Ammon's horn (tissue), 1 donor: ENCODE results near the gene RANBP10.

Experiments
- DNase-seq: peaks from one replicate; pipeline ENCODE4 v3.0.0-alpha.2; 2016; ENCODE audit warnings: low spot score

The RANBP10 gene

DNA sequence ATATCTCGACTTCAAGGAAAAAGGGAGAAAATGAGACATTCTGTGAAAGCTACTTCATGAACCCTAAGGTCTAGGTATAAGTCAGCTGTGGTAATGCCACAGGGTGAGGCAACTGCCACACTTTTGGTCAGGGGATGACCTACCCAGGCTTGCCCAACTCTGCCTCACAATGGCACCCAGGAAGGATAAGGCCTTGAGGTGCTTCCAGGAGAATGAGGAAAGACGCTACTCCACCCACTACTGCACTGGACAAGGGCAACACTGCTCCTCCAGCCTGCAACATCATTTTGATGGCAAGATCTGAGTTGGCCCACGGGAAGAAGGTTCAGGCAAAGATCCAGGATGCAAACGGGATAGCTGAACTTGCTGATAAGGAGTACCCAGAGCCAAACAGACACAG is 65.2 kb downstream of the RANBP10 start:
- no peak for DNase-seq

DNA sequence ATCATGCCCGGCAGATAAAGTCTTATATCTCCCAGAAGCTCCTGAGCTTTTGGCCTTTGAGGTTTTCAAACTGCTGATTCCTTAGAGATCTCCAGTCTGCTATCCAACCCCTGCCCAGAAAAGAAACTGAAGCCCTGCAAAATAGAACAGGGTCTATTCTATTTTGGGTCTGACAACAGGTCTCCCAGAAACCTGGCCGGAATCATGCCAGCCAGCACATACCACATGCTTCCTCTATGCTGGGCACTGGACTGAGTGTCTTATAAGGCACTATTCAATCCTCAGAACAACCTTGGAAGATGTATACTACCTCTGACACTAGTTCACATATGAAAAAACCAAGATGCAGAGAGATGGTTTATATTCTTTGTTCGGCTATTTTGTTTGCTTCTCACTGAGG is 66.0 kb downstream of the RANBP10 start:
- no peak for DNase-seq

DNA sequence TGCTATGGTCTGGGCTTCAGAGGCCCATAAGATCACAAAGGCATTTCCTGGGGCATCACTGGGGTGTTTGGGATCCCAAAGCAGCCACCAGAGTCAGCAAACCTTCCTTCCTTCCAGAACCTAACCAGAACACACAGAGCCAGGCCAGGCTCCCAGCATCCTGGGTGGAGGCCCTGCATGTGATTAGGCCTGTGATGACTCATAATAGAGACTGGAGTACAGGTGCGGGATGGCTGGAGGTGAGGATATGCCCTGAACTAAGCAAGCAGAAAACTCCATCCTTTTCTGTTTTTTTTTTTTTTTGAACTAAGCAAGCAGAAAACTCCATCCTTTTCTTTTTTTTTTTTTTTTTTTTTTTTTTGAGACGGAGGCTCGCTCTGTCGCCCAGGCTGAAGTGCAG is 69.5 kb downstream of the RANBP10 start:
- no peak for DNase-seq

DNA sequence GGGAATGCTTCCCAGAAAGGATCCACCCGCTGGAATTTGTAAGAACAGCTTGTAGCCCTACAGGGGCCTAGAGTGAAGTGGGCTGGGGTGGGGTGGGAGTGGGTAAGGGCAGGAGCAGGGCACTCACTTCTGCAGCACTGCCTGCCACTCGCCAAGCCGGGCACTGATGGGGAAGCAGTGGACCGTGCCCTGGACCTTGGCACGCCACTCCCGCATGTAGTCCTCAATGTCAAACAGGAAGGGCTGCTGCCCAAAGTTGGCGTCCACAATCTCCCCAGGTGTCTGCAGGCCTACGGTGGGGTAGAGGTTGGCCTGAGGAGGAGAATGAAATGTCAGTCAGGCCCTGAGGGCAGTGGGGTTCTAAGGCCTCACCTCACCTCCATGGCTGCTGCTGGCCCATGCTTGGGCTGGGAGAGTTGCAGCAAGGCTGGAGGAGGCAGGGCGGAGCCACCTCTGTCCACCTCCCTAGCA is 71.6 kb downstream of the RANBP10 start:
- no peak for DNase-seq

DNA sequence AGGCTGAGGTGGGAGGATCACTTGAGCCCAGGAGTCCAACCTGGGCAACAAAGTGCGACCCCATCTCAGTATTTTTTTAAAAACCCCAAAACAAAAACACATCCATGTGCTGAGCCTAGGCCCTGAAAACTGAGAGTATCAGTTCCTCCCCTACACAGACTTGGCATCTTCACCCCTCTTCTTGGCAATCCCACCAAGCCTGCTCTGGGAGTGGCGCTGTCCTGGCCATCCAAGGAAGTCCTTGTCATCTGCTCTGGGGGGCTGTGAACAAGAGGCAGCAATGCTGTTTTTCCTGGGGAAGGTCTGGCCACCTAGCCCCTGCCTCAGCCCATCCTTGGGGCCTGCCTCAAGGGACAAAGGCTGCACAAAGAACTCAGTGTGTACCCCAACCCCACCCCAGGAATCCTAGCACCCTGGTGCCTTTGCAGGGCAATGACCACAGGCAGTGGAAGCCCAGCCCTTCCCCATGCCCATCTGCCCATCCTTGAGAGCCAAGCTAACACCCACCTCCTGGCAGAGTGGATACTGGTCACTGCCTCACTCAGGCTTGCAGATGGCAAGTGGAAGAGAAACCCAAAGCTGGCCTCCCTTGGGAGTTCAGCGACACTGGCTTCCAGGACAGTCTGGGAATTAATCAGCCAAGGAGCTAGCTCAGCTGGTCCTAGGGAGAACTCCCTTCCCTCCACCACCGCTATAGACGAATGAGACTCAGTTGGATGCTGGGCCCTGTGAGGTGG is 72.5 kb downstream of the RANBP10 start:
- DNase-seq, result no peak

DNA sequence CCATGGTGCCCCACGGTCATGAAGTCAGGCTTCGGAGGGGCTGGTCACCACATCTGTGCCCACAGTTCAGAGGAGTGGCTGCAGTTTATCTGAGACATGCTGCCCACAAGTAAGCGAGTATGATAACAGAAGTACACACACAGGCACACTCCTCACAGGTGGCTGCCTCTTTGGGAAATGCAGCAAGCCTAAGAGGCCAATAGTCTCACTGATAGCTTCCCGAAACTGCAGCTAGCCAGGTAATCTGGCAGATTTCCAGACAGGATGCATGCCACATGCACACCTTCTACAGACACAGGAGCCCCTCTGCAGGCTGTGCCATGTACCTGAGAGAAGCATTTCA is 74.6 kb downstream of the RANBP10 start:
- no peak for DNase-seq

DNA sequence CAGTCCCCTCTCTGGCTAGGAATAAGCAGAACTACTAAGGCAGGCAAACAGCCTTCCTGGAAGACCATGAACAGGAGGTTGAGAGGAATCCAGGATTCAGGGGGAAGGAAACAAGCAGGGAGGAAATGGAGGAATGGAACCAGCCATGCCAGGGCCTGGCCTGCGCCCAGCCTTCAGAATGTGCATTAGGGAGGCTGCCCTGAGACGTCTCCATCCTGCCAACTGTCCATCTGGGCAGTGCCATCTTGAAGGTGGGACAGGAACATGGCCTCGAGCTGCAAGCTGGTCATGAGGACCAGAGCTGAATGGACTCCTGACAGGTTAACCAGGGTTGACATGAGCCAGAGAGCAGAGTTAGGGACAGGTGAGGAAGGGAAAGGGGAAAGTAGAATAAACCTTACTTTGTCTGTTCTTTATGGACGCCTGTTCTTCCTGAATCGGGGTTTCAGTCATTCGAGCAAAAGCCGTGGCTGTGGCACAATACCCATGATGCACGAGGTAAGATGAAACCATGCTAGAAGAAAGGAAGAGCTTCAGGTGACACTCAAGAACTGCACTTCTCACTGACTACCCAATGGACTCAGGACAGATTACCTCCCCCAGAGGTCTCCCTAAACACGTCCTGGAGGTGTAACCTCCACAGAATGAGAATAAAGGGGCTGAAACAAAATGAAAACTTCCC is 75.1 kb downstream of the RANBP10 start:
- no peak for DNase-seq

DNA sequence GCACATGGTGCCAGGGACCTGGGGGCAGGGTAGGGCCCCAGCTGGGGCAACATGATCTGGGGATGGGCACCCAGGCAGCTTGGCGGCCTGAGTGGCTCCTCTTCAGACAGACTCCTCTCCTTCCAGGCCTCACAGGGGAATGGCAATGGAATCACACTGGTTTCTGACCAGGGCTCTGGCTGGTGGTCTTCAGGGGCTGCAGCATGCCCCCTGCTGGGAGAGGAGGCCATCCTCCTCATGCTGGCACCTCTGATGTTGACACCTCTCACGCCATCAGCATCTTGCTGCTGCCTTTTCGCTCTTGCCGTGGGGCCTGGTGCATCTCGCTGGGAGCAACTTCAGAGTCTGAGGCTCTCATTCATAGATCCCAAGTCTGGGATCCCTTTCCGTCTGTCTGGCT is 76.0 kb downstream of the RANBP10 start:
- DNase-seq, result no peak

DNA sequence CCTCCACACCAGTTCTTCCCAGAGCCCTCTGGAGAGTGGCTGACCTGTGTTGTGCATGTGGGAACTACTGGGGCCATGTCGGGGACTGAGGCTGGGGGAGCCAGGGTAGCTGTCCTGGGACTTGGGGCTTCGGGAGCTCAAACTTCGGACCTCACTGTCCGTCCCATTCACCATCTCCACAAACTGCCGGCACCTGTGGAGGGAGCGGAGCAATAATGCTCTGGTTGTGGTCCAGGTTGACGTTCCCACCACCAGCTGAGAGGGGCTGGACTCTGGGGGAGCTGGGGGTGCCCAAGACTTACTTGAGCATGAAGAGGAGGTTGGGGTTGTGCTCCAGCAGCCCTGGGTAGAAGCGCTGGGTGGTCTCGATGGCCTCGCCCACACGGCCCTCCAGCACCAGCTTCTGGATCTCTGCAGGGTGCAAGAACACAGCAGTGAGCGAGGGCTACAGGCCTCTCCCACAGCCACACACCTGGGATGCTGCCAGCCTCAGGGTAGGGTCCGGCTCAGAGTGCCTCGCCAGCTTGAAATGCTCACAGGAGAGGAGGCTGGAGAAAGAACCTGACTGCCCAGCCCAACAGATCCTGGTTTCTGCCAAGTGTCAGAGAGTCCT is 76.6 kb downstream of the RANBP10 start:
- no peak for DNase-seq

DNA sequence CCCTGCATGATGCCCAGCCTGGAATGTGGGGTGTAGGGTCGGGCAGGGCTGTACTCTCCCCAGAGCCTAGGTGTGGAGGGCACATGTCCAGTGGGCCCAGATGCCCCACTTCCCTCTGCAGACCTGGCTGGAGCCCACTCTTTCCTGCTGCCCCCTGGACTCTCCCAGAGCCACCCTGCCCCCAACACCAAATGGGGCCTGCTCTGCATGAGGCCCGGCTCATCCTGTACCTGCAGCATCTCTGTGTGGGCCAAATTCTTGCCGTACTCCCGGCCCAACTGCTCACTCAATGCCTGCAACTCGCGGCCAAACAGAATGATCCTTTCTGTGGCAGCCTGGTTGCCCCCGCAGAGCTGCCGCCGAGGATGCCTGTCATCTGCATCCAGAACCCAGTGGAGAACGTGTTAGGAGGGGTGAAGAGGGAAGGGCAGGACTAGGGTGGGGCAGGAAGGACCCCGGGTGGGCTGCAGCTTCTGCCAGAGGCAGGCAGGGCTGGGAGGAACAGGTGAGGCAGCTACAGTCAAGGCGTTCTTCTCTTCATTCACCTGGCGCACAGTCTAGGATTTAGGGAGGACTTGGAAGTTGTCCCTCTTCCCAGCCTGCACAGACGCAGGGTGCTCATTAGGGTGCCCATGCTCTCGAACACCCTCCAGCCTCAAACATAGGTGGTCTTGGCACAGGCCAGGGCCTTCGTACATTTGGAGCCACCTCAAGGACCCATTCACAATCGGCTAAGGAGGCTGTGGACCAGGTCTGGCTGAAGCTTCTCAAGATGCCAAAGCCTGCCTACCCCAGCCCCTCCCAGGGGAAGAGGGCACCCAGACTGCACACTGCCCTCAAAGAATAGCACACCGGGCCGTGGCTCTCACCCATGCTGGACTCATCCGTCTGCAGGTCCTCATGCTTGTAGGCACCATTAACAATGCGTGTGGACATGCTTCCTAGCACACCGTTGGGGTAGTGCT is 78.6 kb downstream of the RANBP10 start:
- DNase-seq, result no peak

DNA sequence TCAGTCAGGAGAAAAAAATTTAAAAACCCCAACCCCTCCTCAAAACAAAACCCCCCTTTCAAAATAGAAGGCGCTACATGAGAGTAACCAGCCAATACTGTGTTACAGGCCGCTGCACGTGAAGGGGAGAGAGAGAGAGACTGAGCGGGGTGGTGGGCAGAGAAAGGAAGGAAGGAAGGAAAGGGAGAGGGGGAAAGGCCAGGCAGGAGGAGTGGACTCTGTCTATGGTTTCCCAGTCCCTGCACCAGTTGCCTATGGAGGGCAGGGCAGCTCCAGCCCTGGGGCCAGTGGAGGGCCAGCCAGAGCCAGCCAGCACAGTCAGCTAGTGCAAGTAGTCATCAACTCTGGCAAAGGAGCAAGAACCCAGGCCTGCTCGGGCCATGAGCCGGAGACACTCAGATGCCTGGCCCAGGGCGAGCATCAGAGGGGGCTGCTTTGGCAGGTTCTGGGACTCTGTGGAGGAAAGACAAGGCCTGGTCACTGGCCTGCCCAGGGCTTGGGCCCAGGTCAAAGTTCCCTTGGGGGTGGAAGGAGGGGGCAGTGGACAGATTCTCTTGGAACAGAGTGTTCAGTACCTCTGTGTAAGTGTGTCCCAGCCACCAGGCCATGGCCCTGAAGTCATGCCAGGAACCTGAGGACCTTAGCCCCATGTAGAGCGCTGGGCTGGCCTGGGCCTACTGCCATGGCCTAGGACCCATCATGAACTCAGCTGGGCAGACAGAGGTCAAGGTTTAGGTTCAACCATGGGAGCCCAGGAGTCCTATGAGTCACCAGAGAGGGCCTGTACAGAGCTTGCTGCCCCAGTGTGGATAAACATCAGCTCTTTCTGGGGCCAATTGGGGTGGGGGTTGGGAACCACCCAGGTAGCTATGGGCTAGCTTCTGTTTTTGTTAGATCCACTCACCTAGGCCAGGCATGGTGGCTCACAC is 80.0 kb downstream of the RANBP10 start:
- DNase-seq, result no peak

DNA sequence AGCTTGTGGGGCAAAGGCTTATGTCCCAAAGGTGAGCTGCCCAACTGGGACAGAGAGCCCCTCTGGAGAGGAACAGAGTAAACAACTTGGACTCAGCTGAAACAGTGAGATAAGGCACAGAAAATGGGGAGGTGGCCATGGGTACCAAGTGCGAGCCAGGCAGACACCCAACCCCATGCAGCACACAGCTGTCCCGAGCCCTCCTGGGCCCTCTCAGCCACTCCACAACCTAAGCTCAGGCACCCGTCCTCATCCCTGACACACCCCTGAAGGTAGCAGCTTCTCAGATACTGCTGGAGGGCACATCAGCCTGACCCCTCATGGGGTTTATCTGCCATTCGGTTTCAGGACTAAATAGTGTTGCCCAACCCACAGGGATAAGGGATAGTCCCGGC is 82.5 kb downstream of the RANBP10 start:
- no peak for DNase-seq

DNA sequence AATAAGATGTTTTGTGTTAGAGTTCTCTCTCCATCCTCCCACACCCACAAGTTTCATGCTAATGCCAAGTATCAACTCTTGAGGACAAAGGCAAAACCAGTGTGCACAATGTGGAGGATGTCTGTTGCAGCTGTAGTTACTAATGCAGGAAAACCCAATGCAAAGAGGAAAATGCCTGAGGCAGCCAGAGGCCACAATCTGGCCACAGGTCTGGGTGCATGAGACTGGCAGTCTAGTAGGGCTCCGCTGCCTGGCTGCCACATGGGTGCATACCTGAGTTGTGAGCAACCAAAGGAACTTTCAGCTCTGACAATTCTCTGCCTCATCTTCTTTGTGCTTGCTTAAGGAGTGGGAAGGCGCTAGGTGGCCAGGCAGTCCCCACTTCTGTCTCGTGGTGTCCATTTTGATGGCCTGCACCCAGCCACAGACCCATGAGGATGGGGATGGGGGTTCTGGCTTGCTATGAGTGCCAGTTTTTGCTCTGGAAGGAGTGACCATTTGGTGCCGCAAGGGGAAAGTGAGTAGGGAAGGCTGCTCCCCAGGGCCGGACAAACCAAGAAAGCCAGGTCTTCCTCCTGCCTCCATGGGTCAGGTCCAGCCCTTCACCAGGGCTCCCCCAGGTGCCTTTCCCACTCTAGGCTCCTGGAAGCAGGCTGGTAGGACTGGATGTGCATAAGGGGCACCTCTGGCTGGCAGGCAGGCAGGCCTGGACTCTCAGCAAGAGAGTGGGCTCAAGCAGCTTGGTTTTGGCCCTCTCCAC is 83.0 kb downstream of the RANBP10 start:
- DNase-seq, result no peak

DNA sequence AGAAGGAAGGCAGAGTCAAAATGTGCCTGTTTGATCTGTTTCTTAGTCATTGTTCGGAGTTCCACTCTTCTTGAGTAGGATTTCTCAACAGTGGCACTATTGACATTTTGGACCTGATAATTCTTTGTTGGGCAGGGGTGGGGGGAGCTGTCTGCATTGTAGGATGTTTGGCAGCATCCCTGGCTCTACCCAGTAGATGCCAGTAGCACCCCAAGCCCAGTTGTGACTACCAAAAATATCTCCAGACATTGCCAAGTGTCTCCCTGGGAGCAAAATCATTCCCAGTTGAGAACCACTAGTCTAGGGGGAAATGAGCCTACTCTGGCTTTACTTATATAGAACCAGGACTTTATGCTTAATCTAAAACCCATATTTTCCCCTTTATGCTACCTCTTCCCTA is 86.1 kb downstream of the RANBP10 start:
- no peak for DNase-seq

DNA sequence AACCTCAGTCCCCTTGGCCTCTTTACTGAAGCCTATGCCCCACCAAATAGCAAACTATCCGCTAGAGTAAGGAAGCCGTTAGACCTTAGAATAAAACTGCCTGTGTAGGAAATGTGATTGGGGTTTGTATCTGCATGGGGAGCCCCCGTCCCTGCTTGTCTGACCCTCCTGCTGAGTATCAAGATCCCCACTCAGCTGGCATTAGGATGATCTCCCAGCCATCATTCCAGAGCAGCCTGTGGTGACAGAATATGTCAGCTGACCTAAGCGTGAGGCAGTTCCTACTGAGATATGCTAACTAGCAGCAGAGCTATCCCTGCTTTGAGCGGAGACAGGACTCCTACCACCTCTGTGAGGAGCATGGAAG is 86.6 kb downstream of the RANBP10 start:
- DNase-seq, result peak; percentile 82

DNA sequence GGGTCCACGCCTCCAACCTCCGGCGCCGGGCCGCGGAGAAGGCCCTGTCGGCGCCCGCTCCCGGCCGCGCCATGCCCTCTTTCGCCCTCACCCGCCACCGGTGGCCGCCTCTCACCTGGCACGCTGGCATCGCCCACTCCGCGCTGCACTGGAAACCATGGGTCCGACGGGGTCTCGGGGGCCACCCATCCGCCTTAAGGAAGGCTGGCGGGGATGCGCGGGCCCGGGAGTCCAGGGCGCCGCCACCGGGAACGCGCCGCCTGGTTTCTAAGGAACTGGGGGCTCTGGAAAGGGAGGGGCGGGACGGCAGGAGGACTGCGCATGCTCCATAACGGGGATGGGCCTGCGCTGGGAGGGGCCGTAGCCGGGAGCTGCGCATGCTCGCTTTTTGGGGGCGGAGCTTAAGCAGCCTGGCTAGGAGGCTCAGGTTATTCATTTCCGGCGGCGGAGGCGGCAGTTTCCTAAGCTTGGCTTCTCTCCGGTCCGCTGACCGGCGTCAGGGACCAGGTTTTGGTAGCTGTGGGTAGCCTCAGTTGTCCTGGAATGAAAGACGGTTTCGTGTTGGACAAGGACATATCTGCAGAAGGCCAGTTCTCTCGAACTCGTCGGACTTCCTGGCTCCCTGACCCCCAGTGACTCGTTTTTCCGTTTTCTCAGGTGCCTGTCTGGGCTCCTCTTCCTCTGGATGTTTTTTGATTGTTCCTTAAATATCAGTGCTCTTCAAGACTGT is 87.1 kb downstream of the RANBP10 start, which contains the start of gene GFOD2:
GFOD2 (minus strand) TSS at position 269 of the 730 bp plus-strand sequence. CDS start 33,601 bp downstream, outside the sequence.
- peak; percentile 97 for DNase-seq

DNA sequence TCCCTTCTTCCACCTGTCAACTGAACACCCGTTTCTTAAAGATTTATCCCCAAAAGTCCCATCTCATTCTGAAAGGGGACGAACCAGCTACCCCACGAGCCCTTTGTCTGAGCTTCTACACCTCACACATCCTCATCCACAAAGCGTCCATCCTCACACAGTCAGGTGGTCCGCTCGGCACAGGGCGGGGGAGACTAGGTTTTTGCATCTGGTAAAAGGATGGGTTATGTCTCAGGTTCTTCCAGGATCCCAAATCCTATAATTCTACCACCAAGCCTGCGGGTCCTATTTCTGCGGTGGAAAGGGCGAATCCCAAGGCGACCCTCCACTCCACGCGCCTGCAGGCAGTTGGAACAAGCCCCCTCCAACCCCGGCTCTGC is 87.7 kb downstream of the RANBP10 start:
- no peak for DNase-seq

DNA sequence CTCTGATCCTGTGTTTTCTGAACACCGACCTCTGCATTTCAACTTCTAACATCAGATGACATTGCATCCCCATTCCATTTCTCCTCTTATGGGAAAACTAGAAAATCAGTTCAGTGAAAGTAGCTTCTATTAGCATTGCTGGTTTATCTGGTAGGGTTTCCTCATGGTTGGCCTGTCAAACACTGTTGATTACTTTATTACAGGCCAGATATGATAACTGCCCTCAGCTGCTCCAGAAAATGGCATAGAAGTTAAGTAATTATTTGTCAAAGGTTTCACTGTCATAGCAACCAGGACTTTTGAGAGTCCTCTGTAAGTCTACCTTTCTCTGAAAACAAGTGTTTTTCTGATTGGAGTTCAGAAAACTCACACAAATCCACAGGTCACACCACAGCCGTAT is 90.3 kb downstream of the RANBP10 start:
- no peak for DNase-seq

DNA sequence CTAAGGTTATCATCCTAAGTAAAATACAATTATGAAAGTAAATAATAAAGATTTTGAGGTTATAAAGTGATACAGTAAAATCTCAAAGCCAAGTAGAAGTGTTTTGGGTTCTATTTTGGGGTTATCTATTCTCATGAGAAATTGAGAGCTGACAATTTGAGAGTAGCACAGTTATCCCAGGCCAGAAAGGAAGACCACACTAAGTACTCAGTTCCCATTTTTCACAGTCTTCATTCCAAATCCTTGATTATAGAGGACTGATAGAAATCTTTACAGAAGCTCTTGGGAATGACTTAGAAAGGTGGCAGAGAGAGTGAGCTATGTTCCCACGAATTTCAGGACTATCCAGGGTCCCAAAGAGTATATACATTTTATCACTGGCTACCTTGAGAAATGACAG is 91.8 kb downstream of the RANBP10 start:
- no peak for DNase-seq
